Liver (tissue), 9 donors: ENCODE results near the gene DSTYK. TPM values are rescaled to one million over a fixed set of nuclear protein-coding genes. Genes with fewer than 3 reads are reported as not detected.

Experiments
- DNase-seq: peaks from one replicate; pipeline ENCODE4 v3.0.0-alpha.2; 2017; ENCODE audit warnings: low spot score
- H3K27ac ChIP-seq, 2 donors: one replicate each; pipeline ENCODE4 v1.7.0; 2013; ENCODE audit warnings: inconsistent platforms in 2 of 2, low read length in 2 of 2, control low read depth in 1 of 2, low read depth in 1 of 2, mild to moderate bottlenecking in 1 of 2
- H3K27me3 ChIP-seq, 4 donors: one replicate each; pipeline versions ENCODE4 v1.6.1 to v1.7.0; 2013; ENCODE audit warnings: low read length in 3 of 4, inconsistent platforms in 1 of 4, mild to moderate bottlenecking in 1 of 4, moderate library complexity in 1 of 4; ENCODE audit not compliant: control insufficient read depth in 4 of 4, insufficient read depth in 4 of 4
- H3K36me3 ChIP-seq, 4 donors: one replicate each; pipeline versions ENCODE4 v1.6.1 to v1.7.0; 2013; ENCODE audit warnings: low read length in 3 of 4, mild to moderate bottlenecking in 3 of 4, low read depth in 1 of 4, moderate library complexity in 1 of 4; ENCODE audit not compliant: control insufficient read depth in 4 of 4, insufficient read depth in 3 of 4
- H3K4me1 ChIP-seq, 4 donors: one replicate each; pipeline versions ENCODE4 v1.6.1 to v1.7.0; 2013; ENCODE audit warnings: low read length in 3 of 4, mild to moderate bottlenecking in 3 of 4, moderate library complexity in 1 of 4; ENCODE audit not compliant: control insufficient read depth in 4 of 4, insufficient read depth in 4 of 4
- H3K4me3 ChIP-seq, 3 donors: one replicate each; pipeline versions ENCODE4 v1.6.1 to v1.7.0; 2013; ENCODE audit warnings: low read length in 3 of 3, control low read depth in 1 of 3, low read depth in 1 of 3, mild to moderate bottlenecking in 1 of 3
- H3K9ac ChIP-seq, 2 donors: one replicate each; pipeline ENCODE4 v1.7.0; 2013; ENCODE audit warnings: low read length in 2 of 2, mild to moderate bottlenecking in 2 of 2, moderate library complexity in 2 of 2, control low read depth in 1 of 2, low read depth in 1 of 2
- H3K9me3 ChIP-seq, 4 donors: one replicate each; pipeline versions ENCODE4 v1.6.1 to v1.7.0; 2013; ENCODE audit warnings: low read length in 3 of 4; ENCODE audit not compliant: control insufficient read depth in 4 of 4
- ATF3 ChIP-seq: IDR thresholded peaks from 2 replicates; pipeline ENCODE4 v1.6.1; 2016; ENCODE audit warnings: antibody characterized with exemption
- CTCF ChIP-seq: fragments of 150-350 bp; IDR thresholded peaks from 2 replicates; pipeline ENCODE4 v1.5.1; 2017; ENCODE audit warnings: improper control_type of control experiment, low read depth, low read length; ENCODE audit not compliant: missing input control
- EGR1 ChIP-seq, 2 donors: IDR thresholded peaks; 2 replicates each; pipeline ENCODE4 v1.6.1; 2016 to 2018; ENCODE audit warnings: antibody characterized with exemption in 2 of 2, low read depth in 2 of 2
- FOXA1 ChIP-seq: IDR thresholded peaks from 2 replicates; pipeline ENCODE4 v1.6.1; 2016; ENCODE audit warnings: antibody characterized with exemption
- FOXA2 ChIP-seq: IDR thresholded peaks from 2 replicates; pipeline ENCODE4 v1.6.1; 2016; ENCODE audit warnings: antibody characterized with exemption
- GABPA ChIP-seq, 2 donors: IDR thresholded peaks in 1 of 2; conservative IDR thresholded peaks in 1 of 2; 2 replicates each; pipeline ENCODE4 v1.6.1; 2016; ENCODE audit warnings: antibody characterized with exemption in 2 of 2, mild to moderate bottlenecking in 1 of 2, moderate library complexity in 1 of 2
- HNF4A ChIP-seq, 2 donors: conservative IDR thresholded peaks; 2 replicates each; pipeline ENCODE4 v1.6.1; 2016; ENCODE audit warnings: antibody characterized with exemption in 2 of 2, mild to moderate bottlenecking in 2 of 2
- HNF4G ChIP-seq: IDR thresholded peaks from 2 replicates; pipeline ENCODE4 v1.6.1; 2016; ENCODE audit warnings: antibody characterized with exemption
- JUND ChIP-seq, 2 donors: IDR thresholded peaks; 2 replicates each; pipeline ENCODE4 v1.6.1; 2016; ENCODE audit warnings: antibody characterized with exemption in 2 of 2
- MAX ChIP-seq: IDR thresholded peaks from 2 replicates; pipeline ENCODE4 v1.6.1; 2016; ENCODE audit warnings: antibody characterized with exemption
- NR2F2 ChIP-seq: IDR thresholded peaks from 2 replicates; pipeline ENCODE4 v1.6.1; 2016; ENCODE audit warnings: antibody characterized with exemption
- RAD21 ChIP-seq, 2 donors: IDR thresholded peaks; 2 replicates each; pipeline ENCODE4 v1.6.1; 2016; ENCODE audit warnings: antibody characterized with exemption in 2 of 2, mild to moderate bottlenecking in 2 of 2
- REST ChIP-seq: IDR thresholded peaks from 2 replicates; pipeline ENCODE4 v1.6.1; 2016; ENCODE audit warnings: antibody characterized with exemption, mild to moderate bottlenecking
- RXRA ChIP-seq, 2 donors: IDR thresholded peaks; 2 replicates each; pipeline ENCODE4 v1.6.1; 2017 to 2018; ENCODE audit warnings: antibody characterized with exemption in 2 of 2, mild to moderate bottlenecking in 1 of 2
- SP1 ChIP-seq: IDR thresholded peaks from 2 replicates; pipeline ENCODE4 v1.6.1; 2018; ENCODE audit warnings: antibody characterized with exemption, mild to moderate bottlenecking
- TAF1 ChIP-seq: conservative IDR thresholded peaks from 2 replicates; pipeline ENCODE4 v1.6.1; 2016; ENCODE audit warnings: antibody characterized with exemption, mild to moderate bottlenecking
- YY1 ChIP-seq: IDR thresholded peaks from 2 replicates; pipeline ENCODE4 v1.6.1; 2016; ENCODE audit warnings: antibody characterized with exemption, mild to moderate bottlenecking
- ZBTB33 ChIP-seq: IDR thresholded peaks from 2 replicates; pipeline ENCODE4 v1.6.1; 2016; ENCODE audit warnings: antibody characterized with exemption
- WGBS: extraction: QIAGEN DNeasy Blood & Tissue Kit; methylation state at CpG from one replicate; pipeline ENCODE4 v1.1.7; 2013; 5-methylcytosine and 5-hydroxymethylcytosine counted together
- polyA plus RNA-seq, 2 donors: library from polyadenylated mRNA; stranded (reverse) in 1 of 2; unstranded in 1 of 2; fragments of 200-250 nt in 1 of 2; fragments of >200 nt in 1 of 2; fragmentation: Nextera tagmentation in 1 of 2; extraction: Ambion mirVana in 1 of 2; gene quantifications; one replicate each; pipeline versions ENCODE4 v1.2.1 to v1.2.3, GENCODE V29; 2013 to 2015
- total RNA-seq, 2 donors: library from RNA; depleted of rRNA; stranded (reverse); fragments of >200 nt; gene quantifications; one replicate each; pipeline ENCODE4 v1.2.3, GENCODE V29; 2014
- donor health status: healthy.
- donor health status: healthy.
- donor health status: healthy.
- donor health status: healthy.
- donor health status: healthy.

DSTYK gene
- total and polyA plus RNA-seq, 4 donors = 1.5 to 9.9 (median 3.0) TPM

GRCh38 chr1:205257735-205258134 lies 46.2 kb upstream of the DSTYK start:
- WGBS = 61% methylated on average over 2 of the region's 2 CpGs
- no peaks in the 10 kb centered on the region for H3K36me3 ChIP-seq
- H3K4me1 ChIP-seq = peaks cover 0 to 2% (median 0%) of the 10 kb centered on the region in 4 donors
- H3K4me3 ChIP-seq = no peak overlapping the region
- H3K9ac ChIP-seq = no peak overlapping the region
- H3K27ac ChIP-seq = no peak overlapping the region
- DNase-seq = no peak
- no peak for TF ChIP-seq HNF4A (conservative IDR thresholded peaks at IDR 0.05)
- no peak for TF ChIP-seq RAD21 (IDR thresholded peaks at IDR 0.05)
- no peak for TF ChIP-seq FOXA2
- TF ChIP-seq FOXA1 = no peak
- TF ChIP-seq GABPA (IDR thresholded peaks at IDR 0.05 in 1 of 2, conservative IDR thresholded peaks at IDR 0.05 in 1 of 2) = no peak
- no peak for TF ChIP-seq ATF3
- no peak for TF ChIP-seq RXRA (IDR thresholded peaks at IDR 0.05)
- TF ChIP-seq YY1 = no peak
- no peak for TF ChIP-seq HNF4G
- TF ChIP-seq MAX = no peak
- no peak for TF ChIP-seq SP1
- no peak for TF ChIP-seq NR2F2
- no peak for TF ChIP-seq CTCF
- TF ChIP-seq REST = no peak
- TF ChIP-seq TAF1 = no peak
- no peak for TF ChIP-seq ZBTB33
- TF ChIP-seq EGR1 (IDR thresholded peaks at IDR 0.05; ENCODE audit: low read depth in 2 of 2) = no peak
- no peak for TF ChIP-seq JUND (IDR thresholded peaks at IDR 0.05)
- peaks cover 0 to 2% (median 0%) of the 10 kb centered on the region in 4 donors for H3K27me3 ChIP-seq
- no peaks in the 10 kb centered on the region for H3K9me3 ChIP-seq
